Measurements from ENCODE around the gene AKAP12.

Gene AKAP12

DNA sequence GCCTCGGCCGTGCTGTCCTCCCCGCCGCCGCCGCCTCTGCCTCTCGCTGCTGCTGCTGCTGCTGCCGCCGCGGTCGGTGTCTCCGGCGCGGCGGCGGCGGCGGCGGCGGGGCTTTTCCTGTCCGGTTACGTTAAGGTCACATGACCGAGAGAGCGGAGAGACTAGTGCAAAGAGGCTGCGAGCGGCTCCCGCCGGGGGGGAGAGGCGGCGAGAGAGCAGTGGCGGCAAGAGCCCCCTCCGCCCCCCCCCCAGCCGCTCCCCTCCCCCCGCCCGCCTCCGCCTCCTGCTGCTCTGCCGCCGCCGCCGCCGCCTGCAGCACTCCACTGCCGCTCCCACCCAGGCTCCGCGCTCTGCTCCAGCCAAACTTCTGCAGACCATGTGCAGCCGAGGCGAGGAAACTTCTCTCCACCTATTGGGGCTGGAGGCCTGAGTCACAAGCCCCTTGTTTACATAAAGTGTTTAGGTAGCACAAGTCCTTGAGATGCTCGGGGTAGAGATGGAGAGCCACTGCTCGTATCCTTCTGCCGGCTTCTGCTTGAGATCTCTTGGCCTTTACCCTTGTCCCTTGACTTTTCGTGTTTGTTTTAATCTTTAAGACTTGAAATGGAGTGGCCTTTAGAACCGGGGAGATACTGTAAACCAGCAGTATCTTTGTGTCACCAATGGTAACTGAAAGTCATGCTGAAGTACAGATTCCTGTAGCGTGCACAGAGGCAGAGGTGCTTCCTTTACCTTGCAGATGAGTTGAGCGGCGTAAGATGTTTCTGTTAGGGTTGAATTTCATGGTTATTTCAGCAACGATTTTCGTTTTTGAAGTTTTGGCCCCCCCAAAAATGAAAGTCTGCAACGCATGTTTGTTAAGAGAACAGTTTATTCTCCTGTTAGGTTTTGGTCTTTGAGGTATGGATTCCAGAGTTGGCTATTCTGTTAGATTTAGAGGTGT is 152.0 kb downstream of the AKAP12 start, which contains the start of gene ZBTB2:
ZBTB2 (minus strand) TSS at position 89 of the 943 bp plus-strand sequence. CDS start 17,922 bp downstream, outside the sequence.
- no peak for TF ChIP-seq CTCF (conservative IDR thresholded peaks at IDR 0.05; ENCODE audit: low read depth, low read length)
- H3K9ac ChIP-seq = peak within 1 kb of the TSS; percentile 95
- H4K20me1 ChIP-seq (ENCODE audit: insufficient read depth) = 0 out of 2 replicates have a peak, but pooled peaks cover 6% of the 10 kb centered on the region
- H3K79me2 ChIP-seq (ENCODE audit: insufficient read depth, low read depth) = peaks cover 77% of the 10 kb centered on the region
- peak within 1 kb of the TSS; percentile 29; the same call in 1 of the 2 replicates for H2AFZ ChIP-seq (ENCODE audit: low read depth)
- no peaks in the 10 kb centered on the region for H3K36me3 ChIP-seq (ENCODE audit: insufficient read depth)
- no peak within 1 kb of the TSS for H3K4me3 ChIP-seq (IDR thresholded peaks at IDR 0.05; ENCODE audit: insufficient read depth, low read depth, low read length)
- H3K27me3 ChIP-seq (ENCODE audit: insufficient read depth, low read depth) = no peaks in the 10 kb centered on the region
- H3K4me1 ChIP-seq (ENCODE audit: low read depth, poor library complexity, severe bottlenecking) = peaks cover 53% of the 10 kb centered on the region
- peak within 1 kb of the TSS; percentile 97 for H3K27ac ChIP-seq
- peak within 1 kb of the TSS; percentile 81 for H3K4me2 ChIP-seq

DNA sequence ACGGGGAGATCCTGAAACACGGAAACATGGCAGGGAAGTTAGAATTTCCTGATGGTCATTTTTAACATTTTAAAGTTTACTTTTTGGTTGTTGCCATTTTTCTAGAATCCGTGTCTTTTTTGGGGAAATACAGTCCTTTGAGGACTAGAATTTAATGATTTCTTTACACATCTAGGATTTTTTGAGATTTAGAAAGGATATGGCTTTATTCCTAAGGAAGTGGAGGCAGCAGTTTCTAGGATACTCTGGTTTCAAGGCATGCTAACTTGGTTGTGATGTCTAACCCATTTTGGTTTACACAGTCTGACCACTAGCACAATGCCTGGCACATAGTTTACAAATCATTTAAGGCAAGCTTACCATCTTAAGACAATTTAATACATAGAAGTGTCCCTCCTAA is 152.7 kb downstream of the AKAP12 start:
- peaks cover 77% of the 10 kb centered on the region for H3K79me2 ChIP-seq (ENCODE audit: insufficient read depth, low read depth)
- peaks cover 52% of the 10 kb centered on the region for H3K4me1 ChIP-seq (ENCODE audit: low read depth, poor library complexity, severe bottlenecking)
- no peaks in the 10 kb centered on the region for H3K27me3 ChIP-seq (ENCODE audit: insufficient read depth, low read depth)
- 0 out of 2 replicates have a peak, but pooled peaks cover 6% of the 10 kb centered on the region for H4K20me1 ChIP-seq (ENCODE audit: insufficient read depth)
- peak overlapping the region; percentile 97 for H3K27ac ChIP-seq
- peak overlapping the region; percentile 48 for H3K9ac ChIP-seq
- no peak for TF ChIP-seq CTCF (conservative IDR thresholded peaks at IDR 0.05; ENCODE audit: low read depth, low read length)
- no peak overlapping the region; the same call in 1 of the 2 replicates for H2AFZ ChIP-seq (ENCODE audit: low read depth)
- H3K4me2 ChIP-seq = peak overlapping the region; percentile 81
- no peak overlapping the region for H3K4me3 ChIP-seq (IDR thresholded peaks at IDR 0.05; ENCODE audit: insufficient read depth, low read depth, low read length)
- H3K36me3 ChIP-seq (ENCODE audit: insufficient read depth) = no peaks in the 10 kb centered on the region

GRCh38 chr6:151393410-151393809 is 153.6 kb downstream of the AKAP12 start:
- Histone ChIP-seq H3K4me1 (ENCODE audit: low read depth, poor library complexity, severe bottlenecking) (peaks cover 49% of the 10 kb centered on the region), H3K27me3 (ENCODE audit: insufficient read depth, low read depth) (no peaks in the 10 kb centered on the region), H3K27ac (peak overlapping the region; percentile 97; the same call in 1 of the 2 replicates), H4K20me1 (ENCODE audit: insufficient read depth) (0 out of 2 replicates have a peak, but pooled peaks cover 6% of the 10 kb centered on the region), H3K79me2 (ENCODE audit: insufficient read depth, low read depth) (peaks cover 75% of the 10 kb centered on the region), H2AFZ (ENCODE audit: low read depth) (no peak overlapping the region), H3K36me3 (ENCODE audit: insufficient read depth) (no peaks in the 10 kb centered on the region), H3K4me3 (IDR thresholded peaks at IDR 0.05; ENCODE audit: insufficient read depth, low read depth, low read length) (no peak overlapping the region), H3K4me2 (peak overlapping the region; percentile 81), H3K9ac (no peak overlapping the region; the same call in 1 of the 2 replicates)
- no peak for TF ChIP-seq CTCF (conservative IDR thresholded peaks at IDR 0.05; ENCODE audit: low read depth, low read length)

GRCh38 chr6:151399679-151400078 is 159.9 kb downstream of the AKAP12 start:
- Histone ChIP-seq H3K4me3 (IDR thresholded peaks at IDR 0.05; ENCODE audit: insufficient read depth, low read depth, low read length) (no peak overlapping the region), H3K4me2 (peak overlapping the region; percentile 38; the same call in 1 of the 2 replicates), H3K9ac (no peak overlapping the region), H3K4me1 (ENCODE audit: low read depth, poor library complexity, severe bottlenecking) (peaks cover 44% of the 10 kb centered on the region), H3K36me3 (ENCODE audit: insufficient read depth) (no peaks in the 10 kb centered on the region), H3K79me2 (ENCODE audit: insufficient read depth, low read depth) (peaks cover 87% of the 10 kb centered on the region), H4K20me1 (ENCODE audit: insufficient read depth) (0 out of 2 replicates have a peak, but pooled peaks cover 13% of the 10 kb centered on the region), H3K27ac (peak overlapping the region; percentile 51), H3K27me3 (ENCODE audit: insufficient read depth, low read depth) (no peaks in the 10 kb centered on the region), H2AFZ (ENCODE audit: low read depth) (no peak overlapping the region)
- TF ChIP-seq CTCF (conservative IDR thresholded peaks at IDR 0.05; ENCODE audit: low read depth, low read length) = no peak
